HepG2 (cell line): ENCODE measurements around the gene NT5DC2. TPM values are rescaled to one million over a fixed set of nuclear protein-coding genes. Genes with fewer than 3 reads are reported as not detected.
A peak's percentile ranks its signal among the peaks of the same experiment; 100 is the strongest.

ENCODE experiments used
- ARID2 ChIP-seq: sonication (generic); formaldehyde crosslinking; IDR thresholded peaks from 2 replicates; pipeline ENCODE4 v1.8.1; 2022; ENCODE audit warnings: mild to moderate bottlenecking, missing genetic modification reagents, borderline replicate concordance
- CAMTA2 ChIP-seq: sonication (generic); formaldehyde crosslinking; IDR thresholded peaks from 2 replicates; pipeline ENCODE4 v1.4.0; 2020; ENCODE audit warnings: mild to moderate bottlenecking, missing genetic modification reagents, borderline replicate concordance
- CBX5 ChIP-seq: sonication (generic); formaldehyde crosslinking; IDR thresholded peaks from 2 replicates; pipeline ENCODE4 v1.4.0; 2020; ENCODE audit warnings: missing genetic modification reagents, borderline replicate concordance
- CEBPB ChIP-seq: IDR thresholded peaks from 2 replicates; pipeline ENCODE4 v1.6.1; 2011; ENCODE audit warnings: low read depth, low read length, improper control_type of control experiment, borderline replicate concordance
- HDAC1 ChIP-seq: sonication (generic); formaldehyde crosslinking; IDR thresholded peaks from 2 replicates; pipeline ENCODE4 v1.5.1; 2020; ENCODE audit warnings: mild to moderate bottlenecking, missing genetic modification reagents
- HMGA1 ChIP-seq: sonication (generic); formaldehyde crosslinking; conservative IDR thresholded peaks from 2 replicates; pipeline ENCODE4 v1.4.0; 2020; ENCODE audit warnings: missing genetic modification reagents
- HNRNPH1 ChIP-seq: fragments of 200-400 bp; formaldehyde crosslinking; optimal IDR thresholded peaks from 2 replicates; pipeline ENCODE3; 2017; ENCODE audit warnings: mild to moderate bottlenecking, low read depth, low read length
- ISX ChIP-seq: sonication (generic); formaldehyde crosslinking; conservative IDR thresholded peaks from 2 replicates; pipeline ENCODE4 v1.5.0; 2020; ENCODE audit warnings: missing genetic modification reagents
- KLF6 ChIP-seq: IDR thresholded peaks from 2 replicates; pipeline ENCODE4 v1.8.0; 2016; ENCODE audit warnings: missing biosample characterization, missing genetic modification reagents
- POLR2AphosphoS2 ChIP-seq: IDR thresholded peaks from 2 replicates; pipeline ENCODE4 v1.6.1; 2011; ENCODE audit warnings: low read depth, low read length, improper control_type of control experiment
- RFX5 ChIP-seq: IDR thresholded peaks from 2 replicates; pipeline ENCODE4 v1.6.1; 2011; ENCODE audit warnings: low read depth, low read length, improper control_type of control experiment
- RXRB ChIP-seq: IDR thresholded peaks from 2 replicates; pipeline ENCODE4 v1.6.1; 2016; ENCODE audit warnings: borderline replicate concordance, missing genetic modification reagents, missing compliant biosample characterization
- SNRNP70 ChIP-seq: fragments of 200-400 bp; formaldehyde crosslinking; IDR thresholded peaks from 2 replicates; pipeline ENCODE4 v1.6.1; 2017; ENCODE audit warnings: mild to moderate bottlenecking, low read depth, low read length, moderate library complexity
- WIZ ChIP-seq: sonication (generic); formaldehyde crosslinking; IDR thresholded peaks from 2 replicates; pipeline ENCODE4 v1.5.1; 2020; ENCODE audit warnings: mild to moderate bottlenecking, missing genetic modification reagents
- YEATS2 ChIP-seq: sonication (generic); formaldehyde crosslinking; IDR thresholded peaks from 2 replicates; pipeline ENCODE4 v1.4.0; 2020; ENCODE audit warnings: missing genetic modification reagents, borderline replicate concordance
- ZEB1 ChIP-seq: IDR thresholded peaks from 2 replicates; pipeline ENCODE4 v1.6.1; 2012; ENCODE audit warnings: mild to moderate bottlenecking, low read depth, inconsistent platforms; ENCODE audit not compliant: insufficient replicate concordance
- ZNF235 ChIP-seq: sonication (generic); formaldehyde crosslinking; IDR thresholded peaks from 2 replicates; pipeline ENCODE4 v1.8.1; 2023; ENCODE audit warnings: mild to moderate bottlenecking, missing genetic modification reagents, borderline replicate concordance
- ZNF563 ChIP-seq: sonication (generic); formaldehyde crosslinking; IDR thresholded peaks from 2 replicates; pipeline ENCODE4 v1.8.0; 2022; ENCODE audit warnings: mild to moderate bottlenecking, moderate library complexity, missing genetic modification reagents
- ZNF607 ChIP-seq: sonication (generic); formaldehyde crosslinking; IDR thresholded peaks from 2 replicates; pipeline ENCODE4 v1.5.1; 2020; ENCODE audit warnings: missing genetic modification reagents, mild to moderate bottlenecking, borderline replicate concordance
- ZSCAN31 ChIP-seq: sonication (generic); formaldehyde crosslinking; IDR thresholded peaks from 2 replicates; pipeline ENCODE4 v1.5.0; 2020; ENCODE audit warnings: low read depth, mild to moderate bottlenecking, missing genetic modification reagents
- polyA plus RNA-seq, 8 experiments: library from polyadenylated mRNA; depleted of rRNA in 3 of 8; stranded (reverse) in 7 of 8; unstranded in 1 of 8; fragments of >200 nt; fragmentation: Illumina TruSeq in 4 of 8; extraction: Trizol in 4 of 8; gene quantifications; 2 replicates each; pipeline versions ENCODE4 v1.2.1 to v1.2.3, GENCODE V29; 2011 to 2016; ENCODE audit warnings: low read depth in 4 of 8, missing spikeins in 1 of 8, mixed read lengths in 1 of 8; ENCODE audit not compliant: insufficient read depth in 1 of 8
- total RNA-seq, 5 experiments: library from RNA; depleted of rRNA; stranded (reverse); fragments of >200 nt; fragmentation: Illumina TruSeq; extraction: Trizol; gene quantifications; 2 replicates each; pipeline ENCODE4 v1.2.3, GENCODE V29; 2016; ENCODE audit warnings: low read depth in 1 of 5
- TF ChIP-seq, protein P1 (sequence below): sonication (generic); formaldehyde crosslinking; conservative IDR thresholded peaks from 2 replicates; pipeline ENCODE4 v1.4.0; 2020; ENCODE audit warnings: missing genetic modification reagents
- TF ChIP-seq, protein P2 (sequence below): sonication (generic); formaldehyde crosslinking; IDR thresholded peaks from 2 replicates; pipeline ENCODE4 v1.4.0; 2020; ENCODE audit warnings: mild to moderate bottlenecking, missing genetic modification reagents
- TF ChIP-seq, protein P3 (sequence below): sonication (generic); formaldehyde crosslinking; IDR thresholded peaks from 2 replicates; pipeline ENCODE4 v1.4.0; 2020; ENCODE audit warnings: missing genetic modification reagents, borderline replicate concordance

NT5DC2 gene
- total and polyA plus RNA-seq, 2 of the 13 experiments (the other 11 are each of a cell fraction or from before 2014, with no cell fraction given) = 131 to 240 TPM

DNA sequence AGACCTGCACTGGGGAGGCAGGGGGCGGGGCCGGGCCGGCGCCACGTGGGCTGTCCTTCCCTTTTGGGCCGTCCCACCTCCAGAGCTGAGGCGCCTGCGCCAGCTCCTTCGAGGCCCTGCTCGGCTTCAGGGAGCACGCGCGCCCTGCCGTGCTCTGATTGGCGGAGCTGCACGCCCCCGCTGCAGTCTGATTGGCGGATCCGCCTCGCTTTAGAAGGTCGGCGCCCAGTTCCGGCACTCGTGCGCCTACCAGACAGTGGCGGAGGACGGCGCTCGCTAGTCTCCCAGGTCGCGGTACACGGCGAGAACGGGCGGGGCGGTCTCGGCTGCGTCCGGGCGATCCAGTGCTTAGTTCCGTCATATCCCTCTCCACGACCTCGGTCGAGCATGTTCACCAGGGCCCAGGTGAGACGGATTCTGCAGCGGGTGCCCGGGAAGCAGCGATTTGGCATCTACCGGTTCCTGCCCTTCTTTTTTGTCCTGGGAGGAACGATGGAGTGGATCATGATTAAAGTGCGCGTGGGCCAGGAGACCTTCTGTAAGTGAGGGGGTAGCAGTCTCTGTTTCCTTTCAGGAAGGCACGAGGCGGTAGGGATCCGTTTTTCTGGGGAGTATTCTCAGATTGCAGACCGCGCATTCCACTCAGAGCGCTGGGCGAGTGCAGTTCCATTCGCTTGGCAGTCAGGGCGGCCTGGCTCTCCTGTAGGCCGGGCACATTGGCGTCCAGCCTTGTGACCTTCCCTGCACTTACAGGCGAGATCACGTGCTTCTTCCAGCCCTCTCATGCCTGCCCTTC is 2.9 kb upstream of the NT5DC2 start, which contains the start of gene UQCC5 (continued):
- no peak for TF ChIP-seq CEBPB
- TF ChIP-seq SNRNP70 = no peak
- TF ChIP-seq HNRNPH1 = no peak
- TF ChIP-seq, protein P1, sequence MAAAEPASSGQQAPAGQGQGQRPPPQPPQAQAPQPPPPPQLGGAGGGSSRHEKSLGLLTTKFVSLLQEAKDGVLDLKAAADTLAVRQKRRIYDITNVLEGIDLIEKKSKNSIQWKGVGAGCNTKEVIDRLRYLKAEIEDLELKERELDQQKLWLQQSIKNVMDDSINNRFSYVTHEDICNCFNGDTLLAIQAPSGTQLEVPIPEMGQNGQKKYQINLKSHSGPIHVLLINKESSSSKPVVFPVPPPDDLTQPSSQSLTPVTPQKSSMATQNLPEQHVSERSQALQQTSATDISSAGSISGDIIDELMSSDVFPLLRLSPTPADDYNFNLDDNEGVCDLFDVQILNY (CRISPR knock-in tag) = no peak; the same call in 1 of the 2 replicates
- no peak for TF ChIP-seq RFX5
- no peak for TF ChIP-seq ZEB1
- TF ChIP-seq ISX = 0 out of 2 replicates have a peak, but pooled peaks have one; percentile 25
- peak; percentile 96 for TF ChIP-seq ZNF563 (CRISPR knock-in tag)
- peak; percentile 71; the same call in 1 of the 2 replicates for TF ChIP-seq ARID2 (CRISPR knock-in tag)
- peak; percentile 91 for TF ChIP-seq HDAC1
- TF ChIP-seq POLR2AphosphoS2 = 0 out of 2 replicates have a peak, but pooled peaks have one; percentile 40
- peak; percentile 73; the same call in 1 of the 2 replicates for TF ChIP-seq ZSCAN31 (CRISPR knock-in tag)
- TF ChIP-seq RXRB (CRISPR knock-in tag) = peak; percentile 70; the same call in 1 of the 2 replicates
- peak; percentile 96 for TF ChIP-seq CAMTA2
- peak; percentile 46; the same call in 1 of the 2 replicates for TF ChIP-seq CBX5
- peak; percentile 82 for TF ChIP-seq YEATS2 (CRISPR knock-in tag)
- TF ChIP-seq ZNF607 (CRISPR knock-in tag) = peak; percentile 97
- TF ChIP-seq, protein P2, sequence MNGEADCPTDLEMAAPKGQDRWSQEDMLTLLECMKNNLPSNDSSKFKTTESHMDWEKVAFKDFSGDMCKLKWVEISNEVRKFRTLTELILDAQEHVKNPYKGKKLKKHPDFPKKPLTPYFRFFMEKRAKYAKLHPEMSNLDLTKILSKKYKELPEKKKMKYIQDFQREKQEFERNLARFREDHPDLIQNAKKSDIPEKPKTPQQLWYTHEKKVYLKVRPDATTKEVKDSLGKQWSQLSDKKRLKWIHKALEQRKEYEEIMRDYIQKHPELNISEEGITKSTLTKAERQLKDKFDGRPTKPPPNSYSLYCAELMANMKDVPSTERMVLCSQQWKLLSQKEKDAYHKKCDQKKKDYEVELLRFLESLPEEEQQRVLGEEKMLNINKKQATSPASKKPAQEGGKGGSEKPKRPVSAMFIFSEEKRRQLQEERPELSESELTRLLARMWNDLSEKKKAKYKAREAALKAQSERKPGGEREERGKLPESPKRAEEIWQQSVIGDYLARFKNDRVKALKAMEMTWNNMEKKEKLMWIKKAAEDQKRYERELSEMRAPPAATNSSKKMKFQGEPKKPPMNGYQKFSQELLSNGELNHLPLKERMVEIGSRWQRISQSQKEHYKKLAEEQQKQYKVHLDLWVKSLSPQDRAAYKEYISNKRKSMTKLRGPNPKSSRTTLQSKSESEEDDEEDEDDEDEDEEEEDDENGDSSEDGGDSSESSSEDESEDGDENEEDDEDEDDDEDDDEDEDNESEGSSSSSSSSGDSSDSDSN (CRISPR knock-in tag) = peak; percentile 96
- TF ChIP-seq, protein P3, sequence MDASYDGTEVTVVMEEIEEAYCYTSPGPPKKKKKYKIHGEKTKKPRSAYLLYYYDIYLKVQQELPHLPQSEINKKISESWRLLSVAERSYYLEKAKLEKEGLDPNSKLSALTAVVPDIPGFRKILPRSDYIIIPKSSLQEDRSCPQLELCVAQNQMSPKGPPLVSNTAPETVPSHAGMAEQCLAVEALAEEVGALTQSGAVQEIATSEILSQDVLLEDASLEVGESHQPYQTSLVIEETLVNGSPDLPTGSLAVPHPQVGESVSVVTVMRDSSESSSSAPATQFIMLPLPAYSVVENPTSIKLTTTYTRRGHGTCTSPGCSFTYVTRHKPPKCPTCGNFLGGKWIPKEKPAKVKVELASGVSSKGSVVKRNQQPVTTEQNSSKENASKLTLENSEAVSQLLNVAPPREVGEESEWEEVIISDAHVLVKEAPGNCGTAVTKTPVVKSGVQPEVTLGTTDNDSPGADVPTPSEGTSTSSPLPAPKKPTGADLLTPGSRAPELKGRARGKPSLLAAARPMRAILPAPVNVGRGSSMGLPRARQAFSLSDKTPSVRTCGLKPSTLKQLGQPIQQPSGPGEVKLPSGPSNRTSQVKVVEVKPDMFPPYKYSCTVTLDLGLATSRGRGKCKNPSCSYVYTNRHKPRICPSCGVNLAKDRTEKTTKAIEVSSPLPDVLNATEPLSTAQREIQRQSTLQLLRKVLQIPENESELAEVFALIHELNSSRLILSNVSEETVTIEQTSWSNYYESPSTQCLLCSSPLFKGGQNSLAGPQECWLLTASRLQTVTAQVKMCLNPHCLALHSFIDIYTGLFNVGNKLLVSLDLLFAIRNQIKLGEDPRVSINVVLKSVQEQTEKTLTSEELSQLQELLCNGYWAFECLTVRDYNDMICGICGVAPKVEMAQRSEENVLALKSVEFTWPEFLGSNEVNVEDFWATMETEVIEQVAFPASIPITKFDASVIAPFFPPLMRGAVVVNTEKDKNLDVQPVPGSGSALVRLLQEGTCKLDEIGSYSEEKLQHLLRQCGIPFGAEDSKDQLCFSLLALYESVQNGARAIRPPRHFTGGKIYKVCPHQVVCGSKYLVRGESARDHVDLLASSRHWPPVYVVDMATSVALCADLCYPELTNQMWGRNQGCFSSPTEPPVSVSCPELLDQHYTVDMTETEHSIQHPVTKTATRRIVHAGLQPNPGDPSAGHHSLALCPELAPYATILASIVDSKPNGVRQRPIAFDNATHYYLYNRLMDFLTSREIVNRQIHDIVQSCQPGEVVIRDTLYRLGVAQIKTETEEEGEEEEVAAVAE (CRISPR knock-in tag) = no peak
- TF ChIP-seq KLF6 (CRISPR knock-in tag) = peak; percentile 92
- no peak for TF ChIP-seq ZNF235
- no peak for TF ChIP-seq HMGA1
- TF ChIP-seq WIZ (CRISPR knock-in tag) = no peak; the same call in 1 of the 2 replicates
